Trophoblast cell (in vitro differentiated cells and primary cell): ENCODE results near the gene EIF1AD.

Experiments
- DNase-seq, 2 donors: peaks; one replicate each; pipeline ENCODE4 v3.0.0-alpha.2; 2016
- H2AFZ ChIP-seq: 2 replicates; pipeline ENCODE4 v1.6.1; 2013; ENCODE audit warnings: low read length, moderate library complexity, mild to moderate bottlenecking; ENCODE audit not compliant: insufficient read depth, poor library complexity
- H2AK5ac ChIP-seq: 2 replicates; pipeline ENCODE4 v1.6.1; 2013; ENCODE audit warnings: mild to moderate bottlenecking, low read length
- H2BK120ac ChIP-seq: 2 replicates; pipeline ENCODE4 v1.6.1; 2013; ENCODE audit warnings: low read length, mild to moderate bottlenecking, moderate library complexity; ENCODE audit not compliant: insufficient read depth, poor library complexity
- H2BK12ac ChIP-seq: 2 replicates; pipeline ENCODE4 v1.6.1; 2013; ENCODE audit warnings: mild to moderate bottlenecking, low read length, moderate library complexity
- H2BK5ac ChIP-seq: 2 replicates; pipeline ENCODE4 v1.6.1; 2013; ENCODE audit warnings: low read length, low read depth, moderate library complexity, mild to moderate bottlenecking; ENCODE audit not compliant: poor library complexity
- H3K14ac ChIP-seq: 2 replicates; pipeline ENCODE4 v1.6.1; 2013; ENCODE audit warnings: mild to moderate bottlenecking, low read length
- H3K18ac ChIP-seq: 2 replicates; pipeline ENCODE4 v1.6.1; 2013; ENCODE audit warnings: mild to moderate bottlenecking, low read length
- H3K23ac ChIP-seq: 2 replicates; pipeline ENCODE4 v1.6.1; 2013; ENCODE audit warnings: low read length
- H3K27ac ChIP-seq: 2 replicates; pipeline ENCODE4 v1.5.1; 2013; ENCODE audit warnings: low read depth, mild to moderate bottlenecking, inconsistent platforms, low read length, moderate library complexity
- H3K27me3 ChIP-seq: 2 replicates; pipeline ENCODE4 v1.6.1; 2013; ENCODE audit warnings: inconsistent platforms, mild to moderate bottlenecking, low read length, moderate library complexity; ENCODE audit not compliant: insufficient read depth
- H3K36me3 ChIP-seq, 2 experiments: 1 replicate in 1 of 2; 2 replicates in 1 of 2; pipeline ENCODE4 v1.6.1; 2013; ENCODE audit warnings: low read length in 2 of 2, mild to moderate bottlenecking in 2 of 2, moderate library complexity in 1 of 2; ENCODE audit not compliant: insufficient read depth in 2 of 2, control insufficient read depth in 1 of 2
- H3K4ac ChIP-seq: 2 replicates; pipeline ENCODE4 v1.6.1; 2013; ENCODE audit warnings: low read depth, mild to moderate bottlenecking, low read length, moderate library complexity
- H3K4me1 ChIP-seq, 2 experiments: 1 replicate in 1 of 2; 2 replicates in 1 of 2; pipeline ENCODE4 v1.6.1; 2013; ENCODE audit warnings: low read length in 2 of 2, mild to moderate bottlenecking in 2 of 2, moderate library complexity in 1 of 2; ENCODE audit not compliant: insufficient read depth in 2 of 2, control insufficient read depth in 1 of 2
- H3K4me2 ChIP-seq: 2 replicates; pipeline ENCODE4 v1.6.1; 2013; ENCODE audit warnings: inconsistent platforms, mild to moderate bottlenecking, low read length, moderate library complexity
- H3K4me3 ChIP-seq: 2 replicates; pipeline ENCODE4 v1.5.1; 2013; ENCODE audit warnings: mild to moderate bottlenecking, low read depth, low read length, inconsistent platforms
- H3K79me1 ChIP-seq: one replicate; pipeline ENCODE4 v1.6.1; 2013; ENCODE audit warnings: low read length
- H3K79me2 ChIP-seq: 2 replicates; pipeline ENCODE4 v1.6.1; 2013; ENCODE audit warnings: low read length, mild to moderate bottlenecking; ENCODE audit not compliant: control insufficient read depth, insufficient read depth, poor library complexity
- H3K9ac ChIP-seq: 2 replicates; pipeline ENCODE4 v1.6.1; 2013; ENCODE audit warnings: mild to moderate bottlenecking, low read length
- H3K9me3 ChIP-seq: 2 replicates; pipeline ENCODE4 v1.6.1; 2013; ENCODE audit warnings: low read depth, mild to moderate bottlenecking, control low read depth, inconsistent platforms, low read length; ENCODE audit not compliant: insufficient read depth
- H4K12ac ChIP-seq: 2 replicates; pipeline ENCODE4 v1.6.1; 2013; ENCODE audit warnings: low read depth, mild to moderate bottlenecking, low read length, moderate library complexity
- H4K8ac ChIP-seq: 2 replicates; pipeline ENCODE4 v1.6.1; 2013; ENCODE audit warnings: low read depth, mild to moderate bottlenecking, low read length, moderate library complexity
- H4K91ac ChIP-seq: one replicate; pipeline ENCODE4 v1.6.1; 2013; ENCODE audit warnings: low read depth, mild to moderate bottlenecking, low read length, moderate library complexity
- WGBS: extraction: QIAGEN DNeasy Blood & Tissue Kit; methylation state at CpG from one replicate; pipeline ENCODE4 v1.1.7; 2013; ENCODE audit warnings: missing lambda C conversion rate; ENCODE audit not compliant: insufficient read length, insufficient coverage; ENCODE audit errors: extremely low coverage; 5-methylcytosine and 5-hydroxymethylcytosine counted together

Gene EIF1AD

DNA sequence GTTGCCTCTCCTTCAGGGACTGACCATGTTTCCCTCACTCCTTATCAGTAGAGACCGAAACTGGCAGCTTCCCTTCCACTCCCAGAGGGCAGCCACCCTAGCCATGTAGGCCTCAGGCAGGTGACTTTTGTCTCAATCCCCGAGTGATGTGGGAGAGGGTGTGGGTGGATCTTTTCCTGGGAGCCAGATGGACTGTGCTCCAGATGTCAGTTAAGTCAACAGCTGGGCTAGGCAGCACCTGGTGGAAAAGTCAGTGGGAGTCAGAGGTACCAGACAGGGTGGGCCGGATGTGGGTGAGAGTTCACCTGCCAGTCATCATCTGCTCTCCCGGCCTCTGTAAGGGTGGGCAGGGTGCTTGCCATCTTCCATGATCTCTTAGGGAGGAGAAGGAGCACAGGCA is 2.2 kb upstream of the EIF1AD start:
- no peak overlapping the region for H2AFZ ChIP-seq
- H3K4me2 ChIP-seq, result no peak overlapping the region
- no peak overlapping the region for H4K8ac ChIP-seq
- H3K79me1 ChIP-seq, result peaks cover 10% of the 10 kb centered on the region
- H3K4me3 ChIP-seq, result no peak overlapping the region
- H3K9me3 ChIP-seq, result no peaks in the 10 kb centered on the region
- H3K23ac ChIP-seq, result no peak overlapping the region
- no peak overlapping the region for H4K12ac ChIP-seq
- no peak for DNase-seq
- H3K27ac ChIP-seq, result no peak overlapping the region
- no peak overlapping the region for H2BK5ac ChIP-seq
- peak overlapping the region; percentile 31 for H3K4ac ChIP-seq
- H3K14ac ChIP-seq, result no peak overlapping the region
- peak overlapping the region; percentile 29 for H3K18ac ChIP-seq
- no peak overlapping the region for H2BK120ac ChIP-seq
- H3K9ac ChIP-seq, result no peak overlapping the region
- no peak overlapping the region for H2BK12ac ChIP-seq
- peaks cover 19 to 21% of the 10 kb centered on the region in 2 experiments for H3K36me3 ChIP-seq
- H4K91ac ChIP-seq, result no peak overlapping the region
- no peak overlapping the region for H2AK5ac ChIP-seq
- H3K79me2 ChIP-seq, result peaks cover 9% of the 10 kb centered on the region
- H3K4me1 ChIP-seq, result peaks cover 14 to 23% of the 10 kb centered on the region in 2 experiments
- H3K27me3 ChIP-seq, result no peaks in the 10 kb centered on the region
- no CpG with 5 or more reads among the region's 4 CpGs for whole genome bisulfite sequencing

- Histone ChIP-seq H3K79me2 (peaks cover 9% of the 10 kb centered on the region), H3K23ac (no peak overlapping the region), H2BK120ac (no peak overlapping the region), H2BK12ac (no peak overlapping the region), H2AK5ac (no peak overlapping the region), H3K27ac (no peak overlapping the region), H2BK5ac (no peak overlapping the region), H2AFZ (no peak overlapping the region), H3K14ac (no peak overlapping the region), H3K27me3 (no peaks in the 10 kb centered on the region), H3K18ac (no peak overlapping the region), H3K9ac (peak overlapping the region; percentile 61), H3K9me3 (no peaks in the 10 kb centered on the region), H3K36me3 (peaks cover 25 to 29% of the 10 kb centered on the region in 2 experiments), H4K8ac (no peak overlapping the region), H3K4me2 (peak overlapping the region; percentile 94), H3K79me1 (peaks cover 10% of the 10 kb centered on the region), H4K12ac (no peak overlapping the region), H3K4ac (peak overlapping the region; percentile 71), H3K4me3 (no peak overlapping the region), H4K91ac (peak overlapping the region; percentile 87), H3K4me1 (peaks cover 9 to 16% of the 10 kb centered on the region in 2 experiments)
- no peak for DNase-seq
- WGBS, result no CpG with 5 or more reads among the region's 6 CpGs
Measured at GRCh38 chr11:66003291-66003690, 1.3 kb upstream of the EIF1AD start.

GRCh38 chr11:66002648-66003225 is 780 bp upstream of the EIF1AD start:
- peak overlapping the region; percentile 87 for H3K27ac ChIP-seq
- H3K27me3 ChIP-seq, result no peaks in the 10 kb centered on the region
- peak overlapping the region; percentile 87 for H4K91ac ChIP-seq
- H2BK12ac ChIP-seq, result no peak overlapping the region
- H2AK5ac ChIP-seq, result peak overlapping the region; percentile 60
- H2BK120ac ChIP-seq, result peak overlapping the region; percentile 68
- peaks cover 7 to 16% of the 10 kb centered on the region in 2 experiments for H3K4me1 ChIP-seq
- peaks cover 10% of the 10 kb centered on the region for H3K79me1 ChIP-seq
- H3K79me2 ChIP-seq, result peaks cover 9% of the 10 kb centered on the region
- WGBS, result no CpG with 5 or more reads among the region's 40 CpGs
- no peak overlapping the region for H3K23ac ChIP-seq
- H3K14ac ChIP-seq, result peak overlapping the region; percentile 95
- peaks cover 29 to 34% of the 10 kb centered on the region in 2 experiments for H3K36me3 ChIP-seq
- peak overlapping the region; percentile 91 for H3K18ac ChIP-seq
- peak overlapping the region; percentile 75 for H3K4ac ChIP-seq
- peak overlapping the region; percentile 94 for H2AFZ ChIP-seq
- peak overlapping the region; percentile 86 for H3K9ac ChIP-seq
- H4K12ac ChIP-seq, result peak overlapping the region; percentile 92
- peak overlapping the region; percentile 85 for H3K4me3 ChIP-seq
- DNase-seq, result peak; percentile 39 to 59
- H4K8ac ChIP-seq, result peak overlapping the region; percentile 92
- H2BK5ac ChIP-seq, result peak overlapping the region; percentile 78
- H3K4me2 ChIP-seq, result peak overlapping the region; percentile 94
- no peaks in the 10 kb centered on the region for H3K9me3 ChIP-seq

- Histone ChIP-seq H3K4me1 (no peaks in the 10 kb centered on the region), H4K8ac (no peak overlapping the region), H3K23ac (no peak overlapping the region), H4K12ac (no peak overlapping the region), H3K4ac (no peak overlapping the region), H2BK5ac (no peak overlapping the region), H2AFZ (no peak overlapping the region), H3K9me3 (no peaks in the 10 kb centered on the region), H3K79me2 (peaks cover 5% of the 10 kb centered on the region), H3K4me3 (no peak overlapping the region), H3K36me3 (peaks cover 24 to 31% of the 10 kb centered on the region in 2 experiments), H3K9ac (no peak overlapping the region), H3K4me2 (no peak overlapping the region), H3K79me1 (peaks cover 5% of the 10 kb centered on the region), H3K27ac (no peak overlapping the region), H4K91ac (no peak overlapping the region), H2AK5ac (no peak overlapping the region), H2BK12ac (no peak overlapping the region), H3K14ac (no peak overlapping the region), H3K18ac (no peak overlapping the region), H3K27me3 (no peaks in the 10 kb centered on the region), H2BK120ac (no peak overlapping the region)
- peak in 1 of 2 donors; percentile 11 for DNase-seq
- WGBS, result no CpG with 5 or more reads among the region's 2 CpGs
Measured at GRCh38 chr11:65997286-65997685, 4.7 kb downstream of the EIF1AD start.
